Measurements from ENCODE around the gene PYURF.
"Not testable (repeated sequence)": the region's sequence is repeated elsewhere in the genome, so short reads cannot be mapped to it uniquely, and the experiment has no call there.

The PYURF gene, protein sequence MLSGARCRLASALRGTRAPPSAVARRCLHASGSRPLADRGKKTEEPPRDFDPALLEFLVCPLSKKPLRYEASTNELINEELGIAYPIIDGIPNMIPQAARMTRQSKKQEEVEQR

DNA sequence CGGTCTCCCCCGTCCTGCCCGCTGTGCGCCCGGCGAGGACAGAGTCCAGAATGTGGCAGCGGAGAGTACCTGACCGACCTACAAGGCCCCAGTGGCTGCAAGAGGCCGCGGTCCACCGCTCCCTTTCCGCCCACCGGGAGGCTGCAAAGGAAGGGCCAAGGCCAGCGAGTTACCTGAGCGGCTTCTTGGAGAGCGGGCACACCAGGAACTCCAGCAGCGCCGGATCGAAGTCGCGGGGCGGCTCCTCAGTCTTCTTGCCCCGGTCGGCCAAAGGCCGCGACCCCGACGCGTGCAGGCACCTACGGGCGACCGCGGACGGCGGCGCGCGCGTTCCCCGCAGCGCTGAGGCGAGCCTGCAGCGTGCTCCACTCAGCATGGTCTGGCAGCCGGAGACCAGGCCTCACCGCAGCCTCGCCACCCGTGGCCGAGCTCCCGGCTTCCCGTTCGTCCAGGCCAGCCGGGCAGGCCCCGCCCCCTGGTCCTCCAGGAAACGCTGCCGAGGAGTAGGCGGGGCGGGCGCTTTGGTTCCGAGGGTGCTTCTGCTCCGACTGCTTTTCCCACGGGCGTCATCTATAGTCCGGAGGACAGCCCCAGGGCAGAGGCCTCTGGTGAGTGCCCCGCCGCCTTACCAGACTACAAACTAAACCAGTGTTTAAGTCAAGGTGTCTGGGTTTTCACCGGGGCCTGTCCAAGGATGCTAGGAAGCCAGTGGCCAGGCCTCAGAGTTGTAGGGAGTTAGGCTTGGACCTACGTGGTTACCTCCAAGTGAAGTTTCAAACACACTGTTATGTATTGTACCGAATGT, at the start of gene PYURF:
Gene PYURF (minus strand): TSS at position 452 of the 805 bp plus-strand sequence. CDS start 76 bp downstream, at position 376.
- no peak for FAIRE-seq

DNA sequence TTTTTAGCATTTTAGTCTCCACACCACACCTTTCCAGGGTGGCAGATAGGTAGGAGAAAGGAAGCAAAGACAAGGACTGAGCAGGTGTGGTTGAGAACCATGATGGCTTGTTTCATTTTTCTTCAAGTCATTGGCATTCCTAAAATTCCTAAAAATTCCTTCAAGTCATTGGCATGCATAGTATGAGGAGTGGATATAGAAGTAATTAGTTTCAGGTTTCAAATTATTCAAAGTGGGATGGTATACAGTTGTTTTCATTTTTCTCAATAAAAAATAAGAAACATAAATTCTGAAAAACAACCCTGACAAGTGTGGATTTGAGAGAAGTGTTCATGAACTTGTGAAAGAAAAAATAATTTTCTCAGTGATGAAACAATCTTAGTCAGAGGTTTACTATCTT, 46.4 kb upstream of the PYURF start:
- no peak for FAIRE-seq

DNA sequence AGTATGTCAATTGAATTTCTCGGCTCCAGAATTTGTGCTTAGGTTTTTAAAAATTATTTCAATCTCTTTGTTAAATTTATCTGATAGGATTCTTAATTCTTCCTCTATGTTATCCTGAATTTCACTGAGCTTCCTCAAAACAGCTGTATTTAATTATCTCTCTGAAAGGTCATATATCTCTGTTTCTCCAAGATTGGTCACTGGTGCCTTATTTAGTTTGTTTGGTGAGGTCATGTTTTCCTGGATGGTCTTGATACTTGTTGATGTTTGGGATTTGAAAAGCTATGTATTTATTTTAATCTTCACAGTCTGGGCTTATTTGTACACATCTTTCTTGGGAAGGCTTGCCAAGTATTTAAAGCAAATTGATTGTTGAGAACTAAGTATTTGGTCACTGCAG, 44.0 kb upstream of the PYURF start:
- FAIRE-seq = peak; percentile 88

DNA sequence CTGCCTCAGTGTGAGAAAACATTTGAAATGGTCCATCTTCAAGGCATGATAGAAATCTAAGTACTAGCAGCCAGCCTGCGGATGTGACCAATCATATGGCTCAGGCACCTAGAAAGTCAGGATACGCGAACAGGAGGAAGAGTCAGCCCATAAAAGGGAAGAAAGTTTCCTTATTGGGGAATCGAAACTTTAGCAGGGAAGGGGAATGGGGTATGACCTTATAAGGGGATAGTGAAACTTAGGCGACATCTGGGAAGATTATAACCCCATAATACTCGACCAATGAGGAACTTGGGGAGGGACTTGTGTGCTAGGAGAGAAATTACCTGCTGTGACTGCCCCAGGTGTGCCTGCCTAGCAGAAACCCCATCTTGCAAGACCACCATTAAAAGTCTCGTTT, 26.2 kb upstream of the PYURF start:
- FAIRE-seq = no peak

DNA sequence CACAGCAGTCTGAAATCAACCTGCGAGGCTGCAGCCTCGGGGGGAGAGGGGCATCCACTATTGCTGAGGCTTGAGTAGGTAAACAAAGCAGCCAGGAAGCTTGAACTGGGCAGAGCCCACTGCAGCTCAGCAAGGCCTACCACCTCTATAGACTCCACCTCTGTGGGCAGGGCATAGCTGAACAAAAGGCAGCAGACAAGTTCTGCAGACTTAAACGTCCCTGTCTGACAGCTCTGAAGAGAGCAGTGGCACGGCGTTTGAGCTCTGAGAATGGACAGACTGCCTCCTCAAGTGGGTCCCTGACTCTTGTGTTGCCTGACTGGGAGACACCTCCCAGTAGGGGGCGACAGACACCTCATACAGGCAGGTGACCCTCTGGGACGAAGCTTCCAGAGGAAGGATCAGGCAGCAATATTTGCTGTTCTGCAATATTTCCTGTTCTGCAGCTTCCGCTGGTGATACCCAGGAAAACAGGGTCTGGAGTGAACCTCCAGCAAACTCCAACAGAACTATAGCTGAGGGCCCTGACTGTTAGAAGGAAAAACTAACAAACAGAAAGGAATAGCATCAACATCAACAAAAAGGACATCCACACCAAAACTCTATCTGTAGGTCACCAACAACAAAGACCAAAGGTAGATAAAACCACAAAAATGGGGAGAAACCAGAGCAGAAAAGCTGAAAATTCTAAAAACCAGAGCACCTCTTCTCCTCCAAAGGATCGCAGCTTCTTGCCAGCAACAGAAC, 15.9 kb upstream of the PYURF start:
- FAIRE-seq = not testable (repeated sequence)

DNA sequence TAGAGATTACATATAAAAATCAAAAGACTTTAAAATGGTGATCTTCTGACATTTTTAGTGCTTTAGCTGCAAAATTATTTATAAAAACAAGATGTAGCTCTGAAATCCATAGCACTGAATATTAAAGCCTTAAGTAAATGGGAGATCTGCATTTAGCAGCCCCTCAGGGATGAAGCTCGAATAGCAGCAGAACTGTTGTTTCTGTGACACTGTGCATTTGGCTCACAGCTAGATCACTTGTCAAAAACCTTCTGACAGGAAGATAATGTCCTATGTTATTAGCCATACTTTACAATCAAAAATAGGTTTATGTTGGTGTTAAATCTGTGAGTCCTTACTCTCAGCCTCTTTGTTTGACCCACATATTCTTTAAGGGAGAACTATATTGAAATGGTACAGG, 14.1 kb upstream of the PYURF start:
- FAIRE-seq = no peak

DNA sequence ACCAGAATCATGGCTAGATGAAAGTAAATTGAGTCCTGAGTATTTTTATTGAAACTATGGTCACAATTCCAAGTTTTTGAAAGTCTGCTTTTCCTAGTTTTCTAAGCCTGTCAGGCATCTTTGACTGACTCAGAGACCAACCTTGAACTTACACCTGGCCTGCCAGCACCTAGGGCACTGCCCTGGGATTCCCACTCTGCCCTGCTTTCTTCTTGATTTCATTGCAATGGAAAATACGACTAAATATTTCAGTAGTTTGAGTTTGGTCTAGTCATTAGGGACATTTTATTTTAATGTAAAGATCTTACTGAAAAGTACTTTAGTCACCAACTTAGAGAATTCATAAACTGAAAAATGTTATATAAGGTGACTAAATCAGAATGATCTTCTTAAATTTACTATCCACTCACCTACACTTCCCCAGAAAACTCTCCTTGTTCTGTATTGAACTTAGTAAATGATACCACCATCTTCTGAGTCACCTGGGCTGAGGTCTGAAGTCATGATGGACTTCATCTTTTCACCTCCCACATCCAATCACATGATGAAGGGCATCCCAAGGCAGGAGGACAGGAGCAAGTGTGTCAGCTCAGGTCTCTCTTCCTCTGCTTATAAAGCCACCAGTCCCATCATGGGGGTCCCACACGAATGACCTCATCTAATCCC, 11.6 kb upstream of the PYURF start:
- no peak for FAIRE-seq

DNA sequence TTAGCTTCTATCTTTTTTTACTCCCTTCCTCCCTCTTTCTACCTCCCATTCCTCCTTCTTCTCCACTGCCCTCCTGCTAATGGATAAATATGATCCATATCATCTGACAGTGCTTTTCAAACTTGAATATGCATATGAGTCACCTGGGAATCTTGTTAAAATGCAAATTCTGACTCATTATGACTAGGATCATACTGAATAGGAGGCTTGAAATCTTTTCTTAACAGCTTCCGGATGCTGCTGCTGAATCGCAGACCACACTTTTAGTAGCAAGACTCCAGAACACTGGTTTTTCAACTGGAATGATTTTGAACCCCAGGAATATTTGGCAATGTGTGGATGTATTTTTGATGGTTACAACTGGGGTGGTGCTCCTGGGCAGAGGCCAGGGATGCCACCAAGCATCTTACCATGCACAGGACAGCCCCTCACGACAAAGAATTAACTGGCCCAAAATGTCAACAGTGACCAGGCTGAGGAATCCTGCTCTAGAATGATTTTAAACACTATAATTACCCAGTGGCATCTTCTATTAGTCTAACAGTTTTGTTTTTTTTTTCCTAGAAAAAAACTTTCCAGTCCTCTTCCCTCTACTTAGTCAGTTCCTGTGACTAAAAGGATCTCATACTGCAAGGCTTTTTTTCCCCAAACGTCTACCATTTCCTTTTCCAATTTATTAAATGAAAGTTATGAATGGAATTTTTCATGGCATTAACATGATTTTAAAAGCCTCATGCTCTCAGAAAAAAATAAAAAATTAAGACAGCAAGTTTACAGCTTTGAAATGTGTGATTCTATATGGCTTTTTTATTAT, 10.6 kb upstream of the PYURF start:
- FAIRE-seq = no peak

DNA sequence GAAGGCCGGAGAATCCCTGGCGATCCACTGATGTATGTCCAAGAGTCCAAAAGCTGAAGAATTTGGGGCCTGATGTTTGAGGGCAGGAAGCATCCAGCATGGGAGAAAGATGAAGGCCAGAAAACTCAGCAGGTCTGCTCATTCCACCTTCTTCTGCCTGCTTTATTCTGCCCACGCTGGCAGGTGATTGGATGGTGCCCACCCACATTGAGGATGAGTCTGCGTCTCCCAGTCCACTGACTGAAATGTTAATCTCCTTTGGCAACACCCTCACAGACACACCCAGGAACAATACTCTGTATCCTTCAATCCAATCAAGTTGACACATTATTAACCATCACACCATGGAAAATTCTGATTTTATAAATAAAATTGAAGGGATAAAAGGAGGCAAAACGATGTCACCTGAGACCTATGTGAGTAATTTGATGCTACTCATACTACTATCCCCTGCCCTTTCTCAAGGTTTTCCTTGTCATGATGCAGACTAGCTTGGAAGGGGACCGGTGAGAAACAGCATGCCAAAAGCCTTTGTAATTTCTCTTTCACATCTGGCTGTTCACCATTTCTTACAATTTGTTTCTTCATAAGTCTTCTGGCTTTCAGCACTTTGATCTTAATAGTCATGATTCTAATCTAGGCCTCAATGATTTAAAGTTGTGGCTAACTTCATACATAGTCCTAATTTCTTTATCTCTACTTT, 9.7 kb upstream of the PYURF start:
- FAIRE-seq = no peak

DNA sequence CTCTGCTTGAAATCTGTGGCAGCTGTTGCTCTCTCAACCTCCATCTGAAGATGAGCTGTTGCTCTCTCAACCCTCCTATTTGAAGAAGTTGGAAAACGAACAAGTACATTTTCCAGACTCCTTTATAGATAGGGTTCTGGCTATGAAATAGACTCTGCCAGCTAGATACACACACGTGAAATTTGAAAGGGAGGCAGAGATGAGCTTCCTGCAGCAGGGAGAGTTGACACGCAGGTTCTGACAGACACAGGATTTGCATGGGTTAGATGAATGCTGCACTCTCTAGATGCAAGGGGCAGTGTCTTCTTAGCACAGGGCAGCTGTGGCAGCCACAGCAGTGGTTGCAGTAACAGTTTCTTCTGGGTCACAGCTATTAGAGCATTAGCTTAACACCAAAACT, 8.0 kb upstream of the PYURF start:
- no peak for FAIRE-seq

DNA sequence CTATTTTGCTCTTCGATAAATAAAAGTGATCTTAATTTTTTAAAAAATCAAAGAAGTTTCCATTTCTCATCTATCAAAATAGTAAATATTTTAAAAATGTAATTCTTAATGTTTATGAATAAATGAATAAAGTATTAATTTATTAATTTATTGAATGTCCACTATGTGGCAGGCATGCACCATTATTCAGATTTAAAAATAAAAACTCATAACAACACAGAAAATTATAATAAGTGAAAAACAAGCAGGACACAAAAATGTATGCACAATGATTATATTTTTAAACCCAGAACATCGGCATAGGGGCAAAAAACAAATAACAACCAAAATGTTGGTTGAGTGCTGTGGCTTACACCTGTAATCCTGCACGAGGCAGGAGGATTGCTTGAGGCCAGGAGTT, 5.3 kb upstream of the PYURF start:
- FAIRE-seq = peak; percentile 84

DNA sequence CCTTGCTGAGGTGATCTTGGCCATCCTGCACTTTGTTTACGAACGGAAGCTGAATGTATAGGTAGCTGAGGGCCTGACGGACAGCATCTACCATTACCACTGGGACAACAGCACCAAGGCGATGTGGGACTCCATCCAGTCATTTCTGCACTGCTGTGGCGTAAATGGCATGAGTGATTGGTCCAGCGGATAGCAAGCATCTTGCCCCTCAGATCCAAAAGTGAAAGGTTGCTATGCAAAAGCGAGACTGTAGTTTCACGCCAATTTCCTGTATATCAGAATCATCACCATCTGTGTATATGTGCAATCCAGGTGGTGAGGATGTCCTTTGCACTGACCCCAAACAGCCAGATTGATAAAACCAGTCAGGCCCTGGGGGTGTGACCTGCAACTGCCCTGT, 4.2 kb upstream of the PYURF start:
- no peak for FAIRE-seq

DNA sequence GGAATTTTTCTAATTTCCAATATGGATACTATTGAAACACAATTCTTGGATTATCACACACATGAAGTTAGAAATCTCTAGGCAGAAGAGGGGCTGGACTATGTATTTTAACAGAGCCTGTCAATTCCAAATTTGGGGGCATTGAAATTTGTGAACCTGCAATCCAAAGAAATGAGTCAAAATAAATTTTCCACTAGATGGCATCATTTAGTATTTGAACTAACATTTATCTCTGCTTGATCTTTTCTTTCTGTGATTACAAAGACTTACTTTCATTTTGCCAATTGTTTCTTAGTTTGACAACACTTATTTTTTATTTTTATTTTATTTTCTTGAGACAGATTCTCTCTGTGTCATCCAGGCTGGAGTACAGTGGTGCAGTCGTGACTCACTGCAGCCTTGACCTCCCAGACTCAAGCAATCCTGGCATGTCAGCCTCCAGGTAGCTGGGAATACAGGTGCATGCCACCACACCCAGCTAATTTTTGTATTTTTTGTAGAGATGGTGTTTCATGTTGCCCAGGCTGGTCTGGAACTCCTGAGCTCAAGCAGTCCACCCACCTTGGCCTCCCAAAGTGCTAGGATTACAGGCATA, 2.7 kb upstream of the PYURF start:
- peak; percentile 57 for FAIRE-seq

DNA sequence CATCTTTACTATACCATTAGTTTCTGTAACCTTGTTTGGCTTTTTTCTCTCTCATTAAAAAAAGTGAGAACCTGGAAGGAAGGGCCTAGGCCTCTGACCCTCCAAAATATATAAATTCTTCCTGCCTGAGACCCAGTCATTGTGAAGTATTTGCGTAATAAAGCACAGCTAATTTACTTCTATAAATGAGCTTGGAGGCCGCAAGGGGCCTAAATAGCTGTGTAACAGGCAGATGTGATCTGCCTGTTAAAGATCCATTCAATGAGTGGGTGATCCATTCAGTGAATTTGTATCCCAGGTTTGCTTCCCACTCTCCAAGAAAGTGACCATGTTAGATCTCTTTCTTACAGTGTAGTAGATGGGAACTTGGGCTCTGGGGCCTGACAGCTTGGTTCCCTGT, 595 bp upstream of the PYURF start:
- no peak for FAIRE-seq

DNA sequence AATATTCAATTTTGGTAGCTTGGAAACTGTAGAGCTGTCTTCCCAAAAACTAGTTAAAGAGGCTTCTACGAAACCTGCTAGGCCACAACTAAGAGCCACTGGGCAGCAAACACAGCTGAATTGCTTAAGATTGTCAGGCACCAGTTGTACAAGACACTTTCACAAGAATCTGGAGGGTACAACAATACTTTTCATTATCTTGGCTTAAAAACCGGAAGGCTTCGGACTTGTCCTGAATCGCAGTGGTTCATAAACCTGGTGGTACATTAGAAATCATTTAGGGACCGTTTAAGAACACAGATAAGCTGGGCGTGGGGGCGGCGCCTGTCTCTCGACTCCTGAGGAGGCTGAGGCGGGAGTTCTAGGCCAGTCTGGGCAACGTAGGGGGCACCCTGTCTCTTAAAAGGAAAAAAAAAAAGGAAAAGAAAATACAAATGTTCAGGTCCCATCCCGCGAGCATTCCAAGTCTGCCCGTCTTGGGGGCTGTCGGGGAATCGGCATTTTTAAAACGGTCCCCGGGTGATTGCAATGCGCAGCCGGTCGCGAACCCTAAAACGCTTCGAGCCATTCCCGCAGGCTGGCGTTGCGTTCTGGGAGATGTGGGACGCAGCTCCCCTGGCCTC, 763 bp downstream of the PYURF start:
- no peak for FAIRE-seq

DNA sequence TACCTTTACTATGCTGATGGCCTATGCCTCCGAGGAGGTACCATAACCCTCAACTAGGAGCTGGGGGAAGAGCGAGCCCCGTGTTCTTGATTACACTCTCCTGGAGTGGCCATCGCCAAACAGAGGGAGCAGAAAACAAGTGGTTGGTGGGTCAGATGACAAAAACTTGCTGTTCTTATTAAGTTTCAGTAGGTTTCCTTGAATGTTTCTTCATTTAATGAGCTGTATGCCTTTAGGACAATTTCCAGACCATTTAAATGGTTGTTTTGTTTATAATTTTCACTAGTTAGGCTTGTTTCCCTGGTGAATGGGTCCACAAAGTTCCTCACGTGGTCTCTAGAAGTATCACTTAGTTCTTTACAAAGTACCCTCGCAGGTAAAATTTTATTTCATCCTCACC, 4.7 kb downstream of the PYURF start:
- FAIRE-seq = no peak

DNA sequence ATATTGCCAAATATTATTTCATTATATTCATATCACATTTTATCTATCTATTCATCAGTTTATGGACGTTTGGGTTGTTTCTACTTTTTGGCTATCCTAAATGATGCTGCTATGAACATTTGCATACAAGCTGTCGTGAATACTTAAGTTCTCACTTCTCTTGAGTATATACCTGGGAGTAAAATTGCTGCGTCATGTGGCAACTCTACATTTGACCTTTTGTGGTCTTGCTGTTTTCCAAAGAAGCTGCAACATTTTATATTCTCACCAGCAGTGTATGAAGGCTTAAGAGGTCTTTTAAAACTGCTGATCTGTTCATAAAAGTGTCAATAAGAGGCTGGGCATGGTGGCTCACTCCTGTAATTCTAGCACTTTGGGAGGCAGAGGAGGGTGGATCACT, 5.8 kb downstream of the PYURF start:
- no peak for FAIRE-seq

DNA sequence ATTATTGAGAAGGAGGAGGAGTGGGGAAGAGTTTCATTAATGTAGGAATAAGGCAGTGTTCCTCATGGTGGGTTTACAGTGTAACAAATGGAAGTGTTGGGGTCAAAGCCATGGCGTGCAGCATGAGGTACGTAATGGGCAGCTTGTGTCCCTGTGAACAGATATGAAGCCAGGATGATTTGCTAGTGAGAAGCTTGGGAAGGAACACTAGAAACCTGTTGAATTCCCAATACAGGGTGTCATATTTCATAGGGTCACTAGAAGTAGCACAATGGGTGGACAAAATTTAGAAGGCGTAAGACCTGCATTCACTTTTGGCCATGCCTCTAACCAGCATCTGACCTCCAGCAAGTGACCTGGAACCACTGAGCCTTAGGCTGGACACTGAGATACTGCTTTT, 6.8 kb downstream of the PYURF start:
- FAIRE-seq = no peak

DNA sequence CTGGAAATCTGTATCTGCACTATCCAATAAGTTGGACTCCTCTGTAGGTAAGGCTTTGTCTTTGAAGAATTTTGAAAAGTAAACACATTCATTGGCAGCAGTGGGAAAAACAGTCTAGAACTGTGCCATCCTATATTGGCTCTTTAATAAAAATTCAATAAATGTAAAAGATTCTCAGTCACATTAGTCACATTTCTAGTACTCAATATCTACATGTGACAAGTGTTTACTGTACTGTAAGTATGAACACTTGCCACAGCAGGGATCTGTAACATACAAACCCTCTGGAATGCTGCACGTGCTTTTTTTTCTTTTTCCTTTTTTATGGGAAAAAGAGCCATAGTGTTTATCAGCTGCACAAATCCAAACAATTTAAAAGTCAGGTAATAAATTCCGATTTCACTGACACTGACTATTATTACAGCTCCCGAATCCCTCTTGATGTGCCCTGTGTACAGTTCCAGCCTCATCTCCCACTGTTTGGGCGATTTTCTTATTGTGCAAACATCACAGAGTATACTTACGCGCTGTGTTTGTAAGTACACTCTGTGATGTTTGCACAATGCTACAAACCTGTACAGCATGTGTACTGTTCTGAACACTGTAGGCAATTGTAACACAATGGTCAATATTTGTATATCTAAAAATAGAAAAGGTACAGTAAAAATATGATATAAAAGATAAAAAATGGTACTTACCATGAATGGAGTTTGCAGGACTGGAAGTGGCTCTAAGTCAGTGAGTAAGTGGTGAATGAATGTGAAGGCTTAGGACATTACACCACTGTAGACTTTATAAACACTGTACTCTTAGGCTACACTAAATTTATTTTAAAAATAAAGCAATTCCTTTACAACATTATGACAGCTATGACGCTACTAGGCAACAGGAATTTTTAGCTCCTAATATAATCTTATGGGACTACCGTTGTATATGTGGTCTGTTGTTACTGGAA, 8.7 kb downstream of the PYURF start:
- no peak for FAIRE-seq

DNA sequence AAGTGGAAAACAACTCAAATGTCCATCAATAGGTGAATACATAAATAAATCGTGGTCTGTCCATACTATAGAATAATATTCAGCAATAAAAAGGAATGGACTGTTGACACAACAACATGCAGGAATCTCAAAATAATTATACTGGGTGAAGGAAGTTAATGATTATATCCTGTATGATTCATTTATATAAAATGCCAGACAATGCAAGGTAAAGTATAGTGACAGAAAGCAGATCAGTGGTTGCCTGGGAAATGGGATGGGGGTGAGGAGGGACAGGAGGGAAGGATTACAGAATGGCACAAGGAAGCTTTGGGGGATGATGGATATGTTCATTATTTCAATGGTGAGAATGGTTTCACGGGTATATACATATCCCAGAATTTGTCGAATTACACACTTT, 12.3 kb downstream of the PYURF start:
- FAIRE-seq = no peak
